CD4-positive, alpha-beta T cell treated with Interleukin-10 for 1 hour (primary cell): ENCODE measurements around the gene SLC26A1.

Experiments
- DNase-seq: peaks from one replicate; pipeline ENCODE4 v3.0.0-alpha.2; 2020

SLC26A1 gene, protein sequence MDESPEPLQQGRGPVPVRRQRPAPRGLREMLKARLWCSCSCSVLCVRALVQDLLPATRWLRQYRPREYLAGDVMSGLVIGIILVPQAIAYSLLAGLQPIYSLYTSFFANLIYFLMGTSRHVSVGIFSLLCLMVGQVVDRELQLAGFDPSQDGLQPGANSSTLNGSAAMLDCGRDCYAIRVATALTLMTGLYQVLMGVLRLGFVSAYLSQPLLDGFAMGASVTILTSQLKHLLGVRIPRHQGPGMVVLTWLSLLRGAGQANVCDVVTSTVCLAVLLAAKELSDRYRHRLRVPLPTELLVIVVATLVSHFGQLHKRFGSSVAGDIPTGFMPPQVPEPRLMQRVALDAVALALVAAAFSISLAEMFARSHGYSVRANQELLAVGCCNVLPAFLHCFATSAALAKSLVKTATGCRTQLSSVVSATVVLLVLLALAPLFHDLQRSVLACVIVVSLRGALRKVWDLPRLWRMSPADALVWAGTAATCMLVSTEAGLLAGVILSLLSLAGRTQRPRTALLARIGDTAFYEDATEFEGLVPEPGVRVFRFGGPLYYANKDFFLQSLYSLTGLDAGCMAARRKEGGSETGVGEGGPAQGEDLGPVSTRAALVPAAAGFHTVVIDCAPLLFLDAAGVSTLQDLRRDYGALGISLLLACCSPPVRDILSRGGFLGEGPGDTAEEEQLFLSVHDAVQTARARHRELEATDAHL

DNA sequence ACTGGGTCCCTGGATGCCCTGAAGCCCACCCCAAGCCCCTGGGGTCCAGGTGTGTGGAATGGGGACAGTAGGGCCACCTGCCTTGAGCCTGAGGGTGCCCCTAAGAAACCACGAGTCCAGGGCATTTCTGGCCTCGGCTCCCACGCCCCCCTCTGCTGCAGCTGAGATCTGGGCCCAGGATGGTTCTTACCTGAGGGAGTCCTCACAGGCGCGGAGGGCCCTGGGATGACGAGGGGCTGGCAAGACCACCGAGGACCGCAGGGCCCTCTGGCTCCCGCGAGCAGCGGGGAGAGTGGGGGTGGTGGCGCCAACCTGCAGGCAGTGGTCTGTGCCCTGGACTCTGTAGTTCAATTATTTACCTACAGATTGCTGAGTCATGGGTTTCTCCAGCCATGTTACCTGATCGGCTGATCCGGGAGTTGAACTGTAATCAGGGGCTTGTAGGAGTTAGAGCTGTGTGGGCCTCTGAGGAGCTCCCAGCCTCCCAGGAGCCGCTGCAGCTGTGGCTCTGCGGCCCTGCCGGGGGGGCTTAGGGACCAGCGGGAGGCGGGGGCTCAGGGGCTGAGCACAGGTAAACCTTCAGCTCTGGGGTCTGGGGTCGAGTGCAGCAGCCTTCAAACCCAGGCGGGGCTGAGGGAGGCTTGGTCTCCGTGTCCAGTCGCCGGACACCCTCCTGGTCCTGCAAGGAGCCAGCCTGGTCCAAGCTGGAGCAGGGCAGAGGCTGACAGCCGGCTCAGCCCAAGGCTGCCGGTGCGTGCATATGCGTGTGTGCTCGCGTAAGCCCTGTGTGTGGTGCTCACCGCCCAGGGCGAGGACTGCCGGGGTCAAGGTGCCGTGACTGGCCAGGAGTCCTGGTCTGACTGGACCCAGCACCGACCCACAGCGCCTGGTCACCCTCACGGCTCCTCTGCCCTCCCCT, at the start of gene SLC26A1:
Gene SLC26A1, minus strand, starts transcription at position 294 of the 919 bp plus-strand sequence. CDS start 1,701 bp downstream, outside the sequence.
- no peak for DNase-seq

DNA sequence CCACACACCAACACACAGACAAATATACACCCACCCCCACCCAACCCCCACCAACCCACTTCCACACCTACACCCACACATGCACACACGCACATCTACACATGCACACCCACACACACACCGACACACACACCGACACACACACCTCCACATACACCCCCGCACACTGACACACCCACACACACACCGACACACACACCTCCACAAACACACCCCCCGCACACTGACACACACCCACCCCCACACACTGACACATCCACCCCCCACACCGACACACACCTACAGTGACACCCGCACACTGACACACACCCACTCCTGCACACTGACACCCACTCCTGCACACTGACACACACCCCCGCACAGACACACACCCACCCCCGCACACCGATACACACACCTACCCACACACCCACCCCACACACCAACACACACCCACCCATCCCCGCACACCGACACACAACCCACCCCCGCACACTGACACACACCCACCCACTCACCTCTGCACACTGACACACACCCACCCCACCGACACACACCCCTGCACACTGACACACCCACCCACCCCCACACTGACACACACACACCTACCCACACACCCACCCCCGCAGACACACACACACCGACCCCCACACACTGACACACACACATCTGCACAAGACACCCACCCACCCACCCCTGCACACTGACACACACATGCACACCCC, 49.3 kb upstream of the SLC26A1 start:
- no peak for DNase-seq

DNA sequence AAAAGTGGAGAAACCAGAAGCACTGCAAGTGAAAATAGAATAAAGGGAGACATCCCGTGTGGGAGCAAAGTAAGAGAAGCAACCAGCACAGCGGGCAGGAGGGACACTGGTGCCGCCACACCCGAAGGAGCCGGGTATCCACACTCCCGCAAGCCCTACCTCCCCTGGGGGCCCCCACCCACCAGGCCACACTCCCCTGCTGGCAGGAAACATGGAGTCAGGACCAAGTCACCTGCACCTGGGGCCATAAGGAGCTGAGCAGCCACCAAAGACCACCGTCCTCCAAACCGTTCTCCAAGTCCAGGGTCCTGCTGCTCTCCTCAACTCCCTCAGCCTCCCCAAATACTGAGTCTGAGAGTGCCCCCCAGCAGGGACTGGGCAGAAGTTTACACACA, 48.7 kb upstream of the SLC26A1 start:
- no peak for DNase-seq

DNA sequence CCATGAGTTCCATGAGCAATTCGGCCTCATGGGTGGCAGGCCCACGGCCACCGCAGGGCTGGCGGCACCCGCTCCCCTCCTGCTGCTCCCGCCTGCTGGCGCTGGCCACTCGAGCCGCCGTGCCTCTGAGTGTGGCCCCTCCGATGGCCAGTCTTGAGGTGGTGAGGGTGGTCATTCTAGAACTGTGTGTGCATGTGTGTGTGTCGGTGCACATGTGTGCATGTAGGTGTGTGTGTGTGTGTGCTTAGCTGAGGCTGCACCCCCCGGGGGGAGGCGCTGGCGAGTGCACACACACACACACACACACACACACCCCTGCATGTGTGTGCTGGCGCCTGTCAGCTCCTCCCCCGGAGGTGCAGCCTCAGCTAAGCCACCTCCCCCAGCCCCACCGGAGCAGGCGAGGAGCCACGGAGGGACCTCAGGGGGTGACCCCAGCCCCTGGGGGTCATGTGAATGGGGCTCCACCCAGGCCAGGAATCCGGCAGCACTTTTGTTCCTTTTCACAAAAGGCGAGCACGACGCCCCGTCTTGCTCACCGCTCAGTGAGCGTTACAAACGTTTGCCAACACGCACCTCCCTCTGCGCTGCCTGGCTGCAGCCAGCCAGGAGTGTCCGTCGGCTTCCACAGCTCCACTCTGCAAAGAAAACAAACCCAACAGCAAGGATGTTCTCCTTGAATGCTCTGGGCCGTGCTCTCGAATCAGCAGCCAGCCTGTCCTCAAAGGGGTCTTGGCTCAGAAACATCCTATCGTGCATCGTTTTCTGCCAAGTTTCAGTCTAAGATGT, 48.1 kb upstream of the SLC26A1 start:
- DNase-seq: no peak

DNA sequence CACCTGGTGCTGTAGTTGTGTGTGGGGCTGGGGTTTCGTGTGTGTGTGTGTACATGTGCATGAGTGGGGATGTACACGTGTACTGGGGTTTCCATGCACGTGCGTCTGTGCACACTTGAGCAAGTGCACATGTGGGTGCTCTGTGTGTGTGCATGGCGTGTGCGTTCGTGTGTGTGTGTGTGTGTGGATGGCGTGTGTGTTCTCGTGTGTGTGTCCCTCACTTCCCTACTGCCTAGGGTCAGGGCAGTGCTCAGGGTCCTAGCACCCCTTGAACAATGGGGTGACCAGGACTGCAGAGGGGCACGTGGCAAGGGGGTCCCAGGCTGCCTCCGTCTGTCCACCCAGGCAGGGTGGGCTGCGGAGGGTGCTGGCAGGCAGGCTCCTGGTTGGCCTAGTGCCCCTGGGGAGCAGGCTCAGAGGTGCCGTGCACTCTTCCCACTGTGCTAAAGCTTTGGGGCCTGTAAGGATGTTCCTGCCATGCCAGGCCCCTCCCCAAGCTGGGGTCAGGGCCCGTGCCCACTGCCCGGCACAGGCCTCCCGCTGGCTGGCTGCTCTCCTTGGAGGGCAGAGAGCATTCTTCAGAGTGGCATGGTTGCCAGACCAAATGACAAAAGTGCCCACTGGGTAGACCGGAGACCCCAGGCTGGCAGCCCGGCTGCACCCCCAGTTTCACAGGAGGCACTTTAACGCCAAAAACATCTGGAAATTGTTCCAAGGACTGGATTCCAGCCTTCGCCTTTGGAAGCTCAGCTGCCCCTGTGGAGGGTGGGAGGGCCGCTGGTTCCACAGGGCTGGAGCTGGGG, 47.3 kb upstream of the SLC26A1 start:
- no peak for DNase-seq

DNA sequence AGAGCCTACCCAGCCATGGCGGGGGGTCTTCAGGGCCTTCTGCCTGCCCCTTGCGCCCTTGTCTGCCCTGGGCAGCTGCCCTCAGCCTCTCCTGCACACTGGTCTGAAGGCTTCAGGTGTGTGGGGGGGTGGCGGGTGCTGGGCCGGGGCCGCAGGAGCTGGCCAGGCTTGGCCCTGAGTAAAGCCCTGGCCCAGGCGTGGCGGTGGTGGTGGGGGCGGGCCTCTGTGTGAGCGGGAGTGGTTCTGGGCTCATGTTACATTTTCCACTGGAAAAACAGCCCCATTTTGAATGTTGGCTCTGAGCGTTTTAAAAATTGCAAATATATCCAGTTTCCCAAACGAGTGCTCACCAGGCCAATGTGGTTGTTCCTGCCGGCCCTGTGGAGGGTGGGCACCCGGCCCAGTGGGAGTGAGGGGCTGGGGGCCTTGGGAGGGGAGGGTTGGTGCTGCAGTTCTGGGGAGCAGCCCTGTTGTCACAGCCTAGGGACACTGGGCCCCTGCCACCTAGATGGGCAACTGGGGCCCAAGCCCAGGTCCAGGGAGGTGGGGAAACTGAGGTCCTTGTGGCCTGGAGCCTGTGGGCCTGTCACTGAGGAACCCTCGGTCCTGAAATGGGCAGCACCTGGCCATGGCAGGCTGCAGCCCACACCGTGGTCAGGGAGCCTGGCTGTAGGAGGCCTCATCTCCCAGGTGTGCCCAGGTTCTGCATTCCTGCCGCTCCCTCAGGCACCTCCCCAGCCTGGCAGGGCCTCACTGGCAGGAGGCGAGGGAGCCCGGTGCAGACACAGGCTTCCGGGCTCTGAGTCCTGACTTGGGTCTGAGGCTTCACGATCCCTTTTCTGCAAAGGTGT, 46.5 kb upstream of the SLC26A1 start:
- no peak for DNase-seq

DNA sequence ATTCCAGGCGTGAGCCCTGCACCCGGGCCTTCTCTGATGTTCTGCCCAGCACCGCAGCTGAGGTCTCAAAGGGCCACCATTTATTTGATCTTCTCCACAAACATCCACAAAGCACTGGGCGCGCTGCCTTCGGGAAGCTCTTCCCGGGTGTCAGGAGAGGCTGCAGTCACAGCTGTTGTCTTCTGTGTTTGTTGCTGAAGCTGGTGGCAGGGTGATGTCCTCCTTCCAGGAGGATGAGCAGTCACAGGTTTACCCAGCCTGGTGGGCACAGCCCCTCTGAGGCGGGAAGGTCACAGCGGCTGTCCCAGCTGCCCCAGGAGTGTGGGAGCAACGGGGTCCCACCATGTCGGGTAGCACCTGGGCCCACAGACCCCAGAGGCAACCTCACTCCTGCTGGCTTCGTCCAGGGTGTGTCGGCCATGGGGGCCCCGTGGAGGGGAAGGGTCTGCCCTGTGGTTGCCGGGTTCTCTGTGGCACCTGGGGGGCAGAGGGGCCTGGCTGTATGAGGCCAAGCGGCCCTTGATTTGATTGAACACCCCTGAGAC, 45.8 kb upstream of the SLC26A1 start:
- DNase-seq: no peak

DNA sequence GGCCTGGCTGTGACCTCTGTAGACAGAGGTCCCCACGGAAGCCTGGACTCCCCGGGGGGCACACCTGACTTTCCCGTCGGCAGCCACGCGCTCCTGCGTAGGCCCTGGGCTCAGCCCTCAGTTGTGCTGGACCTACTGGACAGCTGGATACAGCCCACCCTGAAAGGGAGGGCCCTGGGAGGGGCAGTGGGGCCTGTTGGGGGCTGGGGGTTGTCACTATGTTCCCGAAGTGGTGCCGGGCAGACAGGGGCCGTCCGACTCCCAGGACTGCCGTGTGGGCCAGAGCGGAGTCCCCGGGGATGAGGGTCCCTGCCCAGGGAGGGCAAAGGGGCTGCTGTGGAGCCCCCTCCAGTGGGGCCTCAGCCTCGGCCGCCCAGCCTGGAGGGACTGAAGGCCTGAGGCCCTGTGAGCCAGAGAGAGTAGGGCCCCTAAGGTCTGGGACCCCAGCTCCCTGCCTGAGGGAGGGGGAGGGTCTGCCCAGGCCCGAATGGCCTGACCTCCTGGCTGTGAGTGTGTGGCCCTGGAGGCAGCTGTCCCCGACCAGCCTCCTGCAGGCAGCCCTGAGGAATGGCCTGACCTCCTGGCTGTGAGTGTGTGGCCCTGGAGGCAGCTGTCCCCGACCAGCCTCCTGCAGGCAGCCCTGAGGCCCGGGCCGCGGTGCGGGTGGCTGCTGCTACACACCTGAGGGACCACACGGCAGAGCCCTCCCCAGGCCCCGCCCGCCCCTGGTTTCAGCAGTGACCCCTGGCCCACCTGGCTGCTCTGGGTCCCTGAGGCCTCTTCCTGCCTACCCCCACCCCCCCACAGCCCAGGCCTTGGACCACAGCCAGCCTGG, 44.0 kb upstream of the SLC26A1 start:
- no peak for DNase-seq

DNA sequence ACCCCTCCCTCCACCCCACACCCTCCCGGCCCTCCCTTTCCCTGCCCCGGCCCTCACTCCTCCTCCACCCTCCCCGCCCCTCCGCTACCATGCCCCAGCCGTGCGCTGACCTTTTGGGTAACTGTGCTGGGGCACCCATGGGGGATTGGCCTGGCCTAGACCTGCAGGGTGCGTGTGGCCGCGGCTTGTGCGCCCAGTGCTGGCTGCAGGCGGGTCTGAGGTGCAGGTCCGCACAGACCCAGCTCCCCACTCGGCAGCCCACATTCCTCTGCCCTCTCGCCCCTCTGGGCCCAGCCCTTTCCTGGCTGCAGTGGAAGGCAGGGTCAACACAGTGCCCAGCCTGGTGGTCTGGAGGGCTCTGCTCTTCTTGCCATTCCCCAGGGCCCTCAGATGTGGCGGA, 42.9 kb upstream of the SLC26A1 start:
- DNase-seq: no peak

DNA sequence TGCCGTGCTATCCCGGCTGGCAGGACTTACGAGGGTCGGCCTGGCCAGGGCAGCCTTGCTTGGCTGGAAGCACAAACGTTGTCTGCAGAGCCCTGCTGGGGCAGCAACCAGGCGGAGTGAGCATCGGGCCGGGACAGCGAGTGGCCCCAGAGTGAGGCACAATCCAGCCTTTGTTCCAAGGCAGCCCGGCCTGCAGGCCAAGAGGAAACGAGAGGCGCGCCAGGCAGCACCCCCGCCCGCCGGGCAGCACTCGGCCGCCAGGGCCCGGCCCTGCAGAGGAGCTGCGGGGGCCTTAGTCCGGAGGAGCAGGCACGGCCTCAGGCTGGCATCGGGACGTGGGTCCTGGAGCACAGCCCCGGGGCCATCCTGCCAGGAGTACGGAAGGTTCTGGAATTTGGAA, 42.3 kb upstream of the SLC26A1 start:
- DNase-seq: no peak

DNA sequence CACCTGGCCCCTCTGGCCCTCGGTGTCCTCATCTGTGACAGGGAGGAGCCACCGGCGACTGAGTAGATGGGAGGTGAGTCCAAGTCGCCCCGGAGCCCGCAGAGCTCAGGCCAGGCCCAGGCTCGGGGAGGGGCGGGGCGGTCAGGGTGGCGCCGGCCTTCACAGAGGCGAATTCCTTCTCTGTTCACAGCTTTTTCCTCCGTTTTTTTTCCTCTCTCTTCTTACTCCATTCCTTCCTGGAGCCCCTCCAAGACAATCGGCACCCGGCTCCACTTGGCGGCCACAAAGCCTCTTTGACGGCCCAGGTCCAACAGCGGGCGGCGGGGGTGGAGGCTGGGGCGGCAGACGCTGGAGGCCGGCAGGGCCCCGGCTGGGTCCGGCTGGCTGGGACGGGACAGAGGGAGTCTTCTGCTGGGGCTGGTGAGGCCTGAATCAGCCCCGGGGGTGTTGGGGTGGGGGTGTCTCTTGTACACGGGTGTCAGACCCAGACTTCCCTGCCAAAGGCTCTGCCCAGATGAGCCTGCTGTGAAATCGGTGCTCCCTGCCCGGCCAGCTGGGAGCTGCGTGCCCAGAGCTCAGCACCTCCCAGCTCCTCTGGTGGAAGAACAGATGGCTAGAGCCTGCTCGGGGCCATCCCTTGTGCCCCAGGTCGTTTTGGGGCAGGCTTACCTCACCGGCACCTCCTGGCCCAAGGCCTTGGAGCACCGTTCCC, 40.8 kb upstream of the SLC26A1 start:
- DNase-seq: no peak

DNA sequence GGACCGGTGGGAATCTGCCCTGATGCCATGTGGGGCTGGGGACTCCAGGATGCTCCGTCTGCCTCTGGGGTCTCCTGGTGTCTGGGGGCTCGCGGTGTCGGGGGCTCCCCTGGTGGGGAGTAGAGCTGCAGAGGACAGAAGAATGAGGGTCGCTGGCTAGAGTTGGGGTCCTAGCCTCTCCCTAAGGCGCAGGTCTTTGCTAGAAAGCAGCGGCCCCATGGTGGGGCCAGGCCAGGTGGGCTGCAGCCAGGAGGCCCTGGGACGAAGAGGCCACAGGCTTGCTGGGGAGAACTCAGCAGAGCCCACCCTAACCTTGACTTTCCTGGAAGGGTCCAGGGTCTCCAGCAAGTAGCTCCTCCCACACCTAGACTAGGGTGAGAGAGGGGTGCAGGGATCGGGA, 39.7 kb upstream of the SLC26A1 start:
- DNase-seq: no peak

DNA sequence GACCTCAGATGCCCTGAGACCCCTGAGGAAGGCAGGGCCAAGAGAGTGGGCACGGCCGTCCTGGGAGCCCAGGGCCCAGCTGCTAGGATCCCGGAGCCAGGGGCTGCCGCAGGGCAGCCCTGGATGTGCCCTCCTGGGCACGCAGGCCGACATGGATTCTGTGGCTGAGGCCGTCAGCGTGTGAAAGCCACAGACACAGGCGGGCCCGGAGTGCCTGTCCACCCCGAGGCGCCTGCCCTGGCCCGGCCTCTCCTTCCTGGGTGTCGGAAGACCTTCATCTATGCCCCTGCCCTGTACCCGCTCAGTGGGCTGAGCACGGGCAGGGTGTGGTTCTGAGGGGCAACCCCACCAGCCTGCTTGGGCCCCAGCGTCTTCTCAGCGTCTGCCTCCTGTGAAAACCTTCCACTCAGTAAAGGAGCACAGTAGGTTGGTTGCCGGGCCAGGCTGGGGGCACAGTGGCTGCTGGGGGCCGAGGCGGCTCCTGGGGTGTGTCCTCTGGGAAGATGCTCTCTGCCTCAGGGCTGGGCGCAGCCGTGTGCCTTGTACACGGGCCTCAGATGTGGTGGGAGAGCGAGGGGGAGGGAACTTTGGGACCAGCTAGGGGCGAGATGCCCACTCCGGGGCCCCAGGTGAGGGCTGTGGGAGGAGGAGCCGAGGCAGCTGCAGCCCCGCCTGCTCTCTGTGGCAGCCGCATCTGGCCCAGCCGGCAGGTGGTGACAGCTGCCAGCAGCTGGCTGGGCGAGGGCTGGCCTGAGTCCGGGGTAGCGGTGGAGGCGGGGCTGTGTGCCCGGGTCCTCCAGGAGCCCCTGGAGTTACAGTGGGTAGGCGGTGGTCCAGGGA, 39.0 kb upstream of the SLC26A1 start:
- DNase-seq: no peak

DNA sequence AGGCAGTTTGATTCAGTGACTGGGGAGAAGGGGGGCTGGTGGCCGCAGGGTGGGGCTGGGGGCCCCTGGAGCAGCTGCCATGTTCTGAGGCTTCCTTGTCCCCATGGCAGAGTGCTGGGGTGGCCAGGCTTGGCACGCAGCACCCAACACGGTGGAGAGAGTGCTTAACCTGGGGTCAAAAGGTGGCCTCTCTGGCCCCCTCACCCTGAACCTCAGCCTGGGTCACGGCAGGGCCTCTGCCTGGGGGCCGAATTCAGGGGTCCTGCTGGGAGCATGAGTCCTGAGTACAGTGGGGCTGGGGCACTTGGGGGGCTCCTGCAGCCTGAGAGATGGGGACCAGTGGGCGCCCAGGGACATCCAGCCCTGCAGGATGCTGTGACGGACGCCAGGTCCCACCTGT, 38.1 kb upstream of the SLC26A1 start:
- no peak for DNase-seq

DNA sequence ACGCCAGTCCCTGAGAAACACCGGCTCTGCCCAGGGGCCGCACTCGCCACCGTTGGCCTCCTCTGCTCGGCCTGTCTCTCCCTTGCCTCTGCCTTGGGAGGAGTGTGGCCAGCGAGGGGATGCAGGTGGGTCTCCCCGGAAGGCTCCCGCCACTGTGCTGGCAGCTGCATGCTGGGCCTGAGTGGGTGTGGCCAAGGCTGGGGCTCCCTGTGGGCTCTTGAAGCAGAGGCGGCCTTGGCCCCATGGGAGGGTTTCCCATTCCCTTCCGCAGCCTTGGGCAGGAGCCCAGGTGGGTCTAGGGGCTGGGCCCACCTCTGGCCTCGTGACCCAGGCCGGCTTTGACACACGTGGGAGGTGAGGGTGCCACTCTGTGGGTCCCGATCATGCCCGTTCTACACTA, 37.4 kb upstream of the SLC26A1 start:
- DNase-seq: no peak

DNA sequence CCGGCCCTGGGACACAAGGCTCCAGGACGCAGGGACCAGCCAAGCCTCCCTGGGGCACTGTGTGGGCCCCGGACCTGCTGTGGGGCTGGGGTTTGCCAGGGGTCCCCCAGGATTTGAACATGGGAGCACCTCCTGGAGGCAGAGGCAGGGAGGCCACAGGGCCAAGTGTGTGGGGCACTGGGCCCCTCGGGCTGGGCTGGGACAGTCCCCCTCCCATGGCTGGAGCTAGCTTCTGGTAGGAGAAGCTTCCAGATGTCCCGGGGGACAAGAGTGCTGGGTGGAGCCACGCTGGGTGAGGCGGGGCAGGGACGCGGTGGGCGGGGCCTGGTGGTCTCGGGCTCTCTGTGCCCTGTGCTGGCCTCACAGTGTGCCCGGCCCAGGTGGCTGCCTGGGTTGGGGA, 36.8 kb upstream of the SLC26A1 start:
- DNase-seq: no peak

DNA sequence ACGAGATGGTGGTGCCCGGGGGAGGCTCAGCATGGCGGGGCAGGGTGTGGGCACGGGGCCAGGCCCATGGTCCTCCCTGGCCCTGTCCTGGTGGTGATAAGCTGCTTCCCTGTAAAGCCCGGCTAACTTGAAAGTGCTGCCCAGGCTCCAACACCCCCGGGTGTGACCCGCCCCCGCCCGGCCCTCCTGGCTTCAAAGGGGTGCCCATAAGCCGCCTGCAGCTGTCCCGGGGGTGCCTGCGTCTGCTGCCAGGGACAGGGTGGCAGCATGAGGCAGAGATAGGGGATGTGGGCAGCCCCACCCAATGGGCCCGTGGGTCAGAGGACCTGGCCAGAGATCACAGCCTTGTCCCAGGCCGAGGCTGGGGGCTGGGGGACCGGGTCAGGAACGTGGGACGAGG, 36.3 kb upstream of the SLC26A1 start:
- DNase-seq: no peak
